HG02571 (cell line): ENCODE results near the gene LRFN2.

Source experiments
- ATAC-seq: cut with Tn5 transposase; IDR thresholded peaks from one replicate; pipeline ENCODE4 v1.9.1; 2021; ENCODE audit warnings: mild to moderate bottlenecking, moderate library complexity; ENCODE audit not compliant: unreplicated experiment

LRFN2 gene

GRCh38 chr6:40545954-40546353 is 41.2 kb downstream of the LRFN2 start:
- ATAC-seq: no peak

- ATAC-seq: no peak
Measured at GRCh38 chr6:40543776-40544175, 43.4 kb downstream of the LRFN2 start.

GRCh38 chr6:40543146-40543545 is 44.0 kb downstream of the LRFN2 start:
- ATAC-seq: no peak

GRCh38 chr6:40542175-40542764 is 44.9 kb downstream of the LRFN2 start:
- no peak for ATAC-seq

- no peak for ATAC-seq
Measured at GRCh38 chr6:40541556-40542174, 45.5 kb downstream of the LRFN2 start.

GRCh38 chr6:40540790-40541189 is 46.4 kb downstream of the LRFN2 start:
- ATAC-seq: no peak

GRCh38 chr6:40539853-40540252 is 47.3 kb downstream of the LRFN2 start:
- ATAC-seq: no peak

- no peak for ATAC-seq
Measured at GRCh38 chr6:40538556-40538955, 48.6 kb downstream of the LRFN2 start.

- ATAC-seq: no peak
Measured at GRCh38 chr6:40537446-40537845, 49.7 kb downstream of the LRFN2 start.

GRCh38 chr6:40536442-40536841 is 50.7 kb downstream of the LRFN2 start:
- no peak for ATAC-seq

- ATAC-seq: no peak
Measured at GRCh38 chr6:40535819-40536380, 51.3 kb downstream of the LRFN2 start.

GRCh38 chr6:40535110-40535818 is 51.9 kb downstream of the LRFN2 start:
- ATAC-seq: no peak

GRCh38 chr6:40532349-40533000 is 54.7 kb downstream of the LRFN2 start:
- no peak for ATAC-seq

- no peak for ATAC-seq
Measured at GRCh38 chr6:40529919-40530318, 57.2 kb downstream of the LRFN2 start.

GRCh38 chr6:40529040-40529439 is 58.1 kb downstream of the LRFN2 start:
- ATAC-seq: no peak

GRCh38 chr6:40528051-40528450 is 59.1 kb downstream of the LRFN2 start:
- no peak for ATAC-seq

- ATAC-seq: no peak
Measured at GRCh38 chr6:40526036-40526435, 61.1 kb downstream of the LRFN2 start.

GRCh38 chr6:40524797-40525585 is 62.2 kb downstream of the LRFN2 start:
- ATAC-seq: no peak

- ATAC-seq: no peak
Measured at GRCh38 chr6:40523505-40524172, 63.5 kb downstream of the LRFN2 start.

- no peak for ATAC-seq
Measured at GRCh38 chr6:40521496-40521895, 65.7 kb downstream of the LRFN2 start.
